Endometrial microvascular endothelial cells (primary cell): ENCODE results near the gene KLF13. TPM values are rescaled to one million over a fixed set of nuclear protein-coding genes. Genes with fewer than 3 reads are reported as not detected.

Experiments
- in situ Hi-C: cut with HindIII; loops from 2 replicates; pipeline ENCODE4 v1.10.0; 2017; ENCODE audit warnings: low sequenced_read_pairs, low pct_unique_long_range_greater_than_20kb; ENCODE audit errors: inconsistent ontology term
- total RNA-seq: library from RNA; depleted of rRNA; stranded (reverse); fragments of >200 nt; gene quantifications from one replicate; pipeline ENCODE4 v1.2.3, GENCODE V29; 2015; ENCODE audit errors: inconsistent ontology term

Gene KLF13
- total RNA-seq, 1 donor from 2014 or later: 21.2 TPM

- in situ Hi-C loops: no loop called here
Observed at GRCh38 chr15:31389576-31389975, 62.9 kb downstream of the KLF13 start.

- in situ Hi-C loops: no loop called here
Observed at GRCh38 chr15:31390029-31390428, 63.4 kb downstream of the KLF13 start.

- in situ Hi-C loops: no loop called here
Observed at GRCh38 chr15:31390777-31391486, 64.3 kb downstream of the KLF13 start.

- in situ Hi-C loops: no loop called here
Observed at GRCh38 chr15:31391687-31392671, 65.3 kb downstream of the KLF13 start.

GRCh38 chr15:31392761-31393401 is 66.2 kb downstream of the KLF13 start:
- in situ Hi-C loops: no loop called here

GRCh38 chr15:31393444-31394091 is 66.9 kb downstream of the KLF13 start:
- in situ Hi-C loops: no loop called here

GRCh38 chr15:31396881-31397560 is 70.4 kb downstream of the KLF13 start:
- in situ Hi-C loops: no loop called here

GRCh38 chr15:31397851-31398661 is 71.4 kb downstream of the KLF13 start:
- in situ Hi-C loops: no loop called here

- in situ Hi-C loops: no loop called here
Observed at GRCh38 chr15:31398677-31399301, 72.2 kb downstream of the KLF13 start.

GRCh38 chr15:31399544-31400171 is 73.0 kb downstream of the KLF13 start:
- in situ Hi-C loops: no loop called here

GRCh38 chr15:31400222-31400927 is 73.7 kb downstream of the KLF13 start:
- in situ Hi-C loops: no loop called here

- in situ Hi-C loops: no loop called here
Observed at GRCh38 chr15:31401282-31401681, 74.6 kb downstream of the KLF13 start.

GRCh38 chr15:31402003-31402402 is 75.4 kb downstream of the KLF13 start:
- in situ Hi-C loops: no loop called here

GRCh38 chr15:31402511-31403056 is 75.9 kb downstream of the KLF13 start:
- in situ Hi-C loops: no loop called here

- in situ Hi-C loops: no loop called here
Observed at GRCh38 chr15:31403096-31403495, 76.5 kb downstream of the KLF13 start.

GRCh38 chr15:31403606-31404005 is 77.0 kb downstream of the KLF13 start:
- in situ Hi-C loops: no loop called here
